Stimulated activated CD8-positive, alpha-beta memory T cell treated with anti-CD3 and anti-CD28 coated beads, Interleukin-12 subunit alpha, Interleukin-12 subunit beta, amount 100 ng/mL, for 4 hours (primary cell): ENCODE measurements around the gene PHACTR1.

Source experiments
- DNase-seq: peaks from one replicate; pipeline ENCODE4 v3.0.0-alpha.2; 2020; ENCODE audit warnings: low read depth

The PHACTR1 gene

GRCh38 chr6:12992770-12993169, 276.2 kb downstream of the PHACTR1 start:
- no peak for DNase-seq

- no peak for DNase-seq
These were observed 276.8 kb downstream of the PHACTR1 start for GRCh38 chr6:12993283-12993898.

- no peak for DNase-seq
These were observed 278.9 kb downstream of the PHACTR1 start for GRCh38 chr6:12995419-12995818.

- no peak for DNase-seq
These were observed 284.0 kb downstream of the PHACTR1 start for GRCh38 chr6:13000537-13000936.

GRCh38 chr6:13001927-13002326, 285.4 kb downstream of the PHACTR1 start:
- no peak for DNase-seq

GRCh38 chr6:13004601-13005000, 288.0 kb downstream of the PHACTR1 start:
- DNase-seq, result no peak

GRCh38 chr6:13005994-13006393, 289.4 kb downstream of the PHACTR1 start:
- DNase-seq, result no peak

GRCh38 chr6:13006578-13007300, 290.2 kb downstream of the PHACTR1 start:
- DNase-seq, result no peak

GRCh38 chr6:13007744-13008143, 291.2 kb downstream of the PHACTR1 start:
- DNase-seq, result no peak

GRCh38 chr6:13009031-13009430, 292.5 kb downstream of the PHACTR1 start:
- DNase-seq, result no peak

- no peak for DNase-seq
These were observed 292.9 kb downstream of the PHACTR1 start for GRCh38 chr6:13009461-13009860.

- DNase-seq, result no peak
These were observed 295.1 kb downstream of the PHACTR1 start for GRCh38 chr6:13011612-13012146.

- no peak for DNase-seq
These were observed 295.7 kb downstream of the PHACTR1 start for GRCh38 chr6:13012296-13012695.

GRCh38 chr6:13012977-13013680, 296.6 kb downstream of the PHACTR1 start:
- DNase-seq, result no peak

GRCh38 chr6:13013681-13014503, 297.3 kb downstream of the PHACTR1 start:
- DNase-seq, result no peak

- no peak for DNase-seq
These were observed 298.2 kb downstream of the PHACTR1 start for GRCh38 chr6:13014504-13015378.

GRCh38 chr6:13015379-13015681, 298.8 kb downstream of the PHACTR1 start:
- DNase-seq, result no peak

GRCh38 chr6:13024616-13025015, 308.0 kb downstream of the PHACTR1 start:
- DNase-seq, result no peak

GRCh38 chr6:13025893-13026499, 309.4 kb downstream of the PHACTR1 start:
- no peak for DNase-seq

GRCh38 chr6:13026557-13026956, 310.0 kb downstream of the PHACTR1 start:
- DNase-seq, result no peak

GRCh38 chr6:13027207-13027606, 310.6 kb downstream of the PHACTR1 start:
- no peak for DNase-seq
